DND-41 (cell line): Measurements from ENCODE around the gene ATP6V0A1.

Experiments used
- ATAC-seq: fragments of 200-7000 bp; cut with Tn5 transposase; 3 replicates; pipeline ENCODE4 v1.9.1; 2021; ENCODE audit warnings: low read depth; ENCODE audit not compliant: insufficient read depth
- DNase-seq: peaks from one replicate; pipeline ENCODE4 v3.0.0-alpha.2; 2020
- H2AFZ ChIP-seq: 2 replicates; pipeline ENCODE4 v1.6.0; 2012; ENCODE audit warnings: low read depth, low read length
- H3K27ac ChIP-seq: 2 replicates; pipeline ENCODE4 v1.5.1; 2012; ENCODE audit warnings: low read length, inconsistent platforms
- H3K27me3 ChIP-seq: fragments of 200-600 bp; sonication (generic); 2 replicates; pipeline ENCODE4 v1.6.0; 2012; ENCODE audit warnings: low read length, mild to moderate bottlenecking, inconsistent platforms; ENCODE audit not compliant: insufficient read depth, poor library complexity
- H3K36me3 ChIP-seq: 2 replicates; pipeline ENCODE4 v1.5.1; 2012; ENCODE audit warnings: low read length, inconsistent platforms; ENCODE audit not compliant: insufficient read depth
- H3K4me1 ChIP-seq: 2 replicates; pipeline ENCODE4 v1.5.1; 2012; ENCODE audit warnings: mild to moderate bottlenecking, low read length; ENCODE audit not compliant: insufficient read depth
- H3K4me2 ChIP-seq: 2 replicates; pipeline ENCODE4 v1.6.0; 2012; ENCODE audit warnings: mild to moderate bottlenecking, moderate library complexity, low read length, inconsistent platforms; ENCODE audit not compliant: insufficient read depth
- H3K4me3 ChIP-seq, 2 experiments: fragments of 200-600 bp in 1 of 2; shearing (Covaris generic) in 1 of 2; 2 replicates each; pipeline ENCODE4 v1.5.1; 2012 to 2016; ENCODE audit warnings: inconsistent platforms in 2 of 2, low read length in 2 of 2, mild to moderate bottlenecking in 2 of 2, low read depth in 1 of 2, moderate library complexity in 1 of 2
- H3K79me2 ChIP-seq: 2 replicates; pipeline ENCODE4 v1.6.0; 2012; ENCODE audit warnings: low read length, inconsistent platforms; ENCODE audit not compliant: insufficient read depth
- H3K9ac ChIP-seq: 2 replicates; pipeline ENCODE4 v1.6.0; 2012; ENCODE audit warnings: low read depth, mild to moderate bottlenecking, inconsistent platforms, low read length, moderate library complexity
- H3K9me3 ChIP-seq: 2 replicates; pipeline ENCODE4 v1.5.1; 2012; ENCODE audit warnings: low read length, moderate library complexity, mild to moderate bottlenecking, inconsistent platforms; ENCODE audit not compliant: insufficient read depth, severe bottlenecking
- H4K20me1 ChIP-seq: 2 replicates; pipeline ENCODE4 v1.6.0; 2012; ENCODE audit warnings: low read length; ENCODE audit not compliant: insufficient read depth
- CTCF ChIP-seq: IDR thresholded peaks from 2 replicates; pipeline ENCODE4 v1.5.1; 2012; ENCODE audit warnings: borderline replicate concordance, low read length, moderate library complexity, mild to moderate bottlenecking; ENCODE audit not compliant: poor library complexity, severe bottlenecking; ENCODE audit errors: extremely low read depth
- EZH2 ChIP-seq: IDR thresholded peaks from 3 replicates; pipeline ENCODE4 v1.6.1; 2012; ENCODE audit warnings: borderline replicate concordance, low read depth, mild to moderate bottlenecking, moderate library complexity, low read length, inconsistent platforms; ENCODE audit not compliant: severe bottlenecking

The ATP6V0A1 gene

GRCh38 chr17:42512246-42512645 is 53.6 kb downstream of the ATP6V0A1 start:
- Histone ChIP-seq H3K36me3 (no peaks in the 10 kb centered on the region), H2AFZ (no peak overlapping the region), H3K4me2 (no peak overlapping the region), H3K27me3 (peaks cover 36% of the 10 kb centered on the region), H3K27ac (no peak overlapping the region), H3K4me1 (peaks cover 1% of the 10 kb centered on the region; the same call in 1 of the 2 replicates), H3K4me3 (no peak overlapping the region), H3K9me3 (no peaks in the 10 kb centered on the region), H4K20me1 (peaks cover 2% of the 10 kb centered on the region; the same call in 1 of the 2 replicates), H3K9ac (no peak overlapping the region), H3K79me2 (no peaks in the 10 kb centered on the region)
- ATAC-seq (no peak), DNase-seq (no peak)
- TF ChIP-seq EZH2: no peak

- H3K9me3 ChIP-seq: no peaks in the 10 kb centered on the region
- TF ChIP-seq CTCF (no peak), EZH2 (no peak)
- H2AFZ ChIP-seq: no peak overlapping the region
- H3K27me3 ChIP-seq: peaks cover 34% of the 10 kb centered on the region
- H3K4me1 ChIP-seq: peaks cover 3% of the 10 kb centered on the region; the same call in 1 of the 2 replicates
- H3K27ac ChIP-seq: no peak overlapping the region
- peaks cover 2% of the 10 kb centered on the region; the same call in 1 of the 2 replicates for H4K20me1 ChIP-seq
- ATAC-seq (no peak), DNase-seq (no peak)
- H3K4me3 ChIP-seq: no peak overlapping the region
- H3K9ac ChIP-seq: no peak overlapping the region
- H3K4me2 ChIP-seq: no peak overlapping the region
- no peaks in the 10 kb centered on the region for H3K79me2 ChIP-seq
- H3K36me3 ChIP-seq: no peaks in the 10 kb centered on the region
These were observed 54.1 kb downstream of the ATP6V0A1 start for GRCh38 chr17:42512733-42513251.

DNA sequence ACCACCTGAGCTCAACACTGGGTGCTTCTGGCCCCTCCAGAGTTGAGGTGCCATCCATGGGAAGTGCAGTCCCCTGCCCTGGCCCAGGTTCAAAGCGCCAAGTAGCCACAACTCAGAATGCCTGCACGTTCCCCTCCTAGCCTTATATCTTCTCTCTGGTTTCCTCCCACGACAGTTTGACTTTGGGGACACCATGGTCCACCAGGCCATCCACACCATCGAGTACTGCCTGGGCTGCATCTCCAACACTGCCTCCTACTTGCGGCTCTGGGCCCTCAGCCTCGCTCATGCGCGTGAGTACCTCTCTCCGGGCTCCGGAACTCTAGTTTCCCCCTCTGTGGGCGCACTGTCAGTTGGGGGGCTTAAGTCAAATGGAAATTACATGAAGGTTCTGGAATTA is 55.0 kb downstream of the ATP6V0A1 start:
- TF ChIP-seq CTCF (no peak), EZH2 (no peak)
- Histone ChIP-seq H3K9ac (no peak overlapping the region), H3K27ac (no peak overlapping the region), H3K4me2 (no peak overlapping the region), H3K4me1 (peaks cover 3% of the 10 kb centered on the region; the same call in 1 of the 2 replicates), H3K9me3 (no peaks in the 10 kb centered on the region), H3K27me3 (peaks cover 27% of the 10 kb centered on the region), H3K79me2 (no peaks in the 10 kb centered on the region), H3K4me3 (no peak overlapping the region), H2AFZ (no peak overlapping the region), H3K36me3 (no peaks in the 10 kb centered on the region), H4K20me1 (no peaks in the 10 kb centered on the region; the same call in 1 of the 2 replicates)
- no peak for ATAC-seq
- DNase-seq: no peak

DNA sequence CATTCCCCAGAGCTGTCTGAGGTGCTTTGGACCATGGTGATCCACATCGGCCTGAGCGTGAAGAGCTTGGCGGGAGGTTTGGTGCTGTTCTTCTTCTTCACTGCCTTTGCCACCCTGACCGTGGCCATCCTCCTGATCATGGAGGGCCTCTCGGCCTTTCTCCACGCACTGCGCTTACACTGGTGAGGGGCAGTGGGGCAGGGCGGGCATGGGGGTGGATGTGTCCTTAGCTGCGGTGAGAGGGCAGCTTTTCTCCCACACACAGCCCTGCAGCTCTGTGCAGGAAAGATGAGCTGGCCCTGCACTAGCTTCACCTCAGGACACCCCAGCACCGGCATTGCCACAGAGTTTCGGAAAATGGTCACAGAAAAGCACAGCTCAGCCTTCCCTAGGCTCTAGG is 55.6 kb downstream of the ATP6V0A1 start:
- TF ChIP-seq CTCF: no peak
- TF ChIP-seq EZH2: no peak
- no peaks in the 10 kb centered on the region for H3K36me3 ChIP-seq
- no peak overlapping the region for H3K27ac ChIP-seq
- peaks cover 21% of the 10 kb centered on the region for H3K27me3 ChIP-seq
- no peak overlapping the region for H3K4me3 ChIP-seq
- no peaks in the 10 kb centered on the region; the same call in 1 of the 2 replicates for H4K20me1 ChIP-seq
- H3K79me2 ChIP-seq: no peaks in the 10 kb centered on the region
- no peak overlapping the region for H2AFZ ChIP-seq
- peaks cover 3% of the 10 kb centered on the region; the same call in 1 of the 2 replicates for H3K4me1 ChIP-seq
- H3K4me2 ChIP-seq: no peak overlapping the region
- H3K9ac ChIP-seq: no peak overlapping the region
- ATAC-seq (no peak), DNase-seq (no peak)
- no peaks in the 10 kb centered on the region for H3K9me3 ChIP-seq
